ENCODE measurements around the gene GJB4. TPM values are rescaled to one million over a fixed set of nuclear protein-coding genes. Genes with fewer than 3 reads are reported as not detected.
A peak's percentile ranks its signal among the peaks of the same experiment; 100 is the strongest.

The GJB4 gene
- total and polyA plus RNA-seq, 7 donors = not detected

DNA sequence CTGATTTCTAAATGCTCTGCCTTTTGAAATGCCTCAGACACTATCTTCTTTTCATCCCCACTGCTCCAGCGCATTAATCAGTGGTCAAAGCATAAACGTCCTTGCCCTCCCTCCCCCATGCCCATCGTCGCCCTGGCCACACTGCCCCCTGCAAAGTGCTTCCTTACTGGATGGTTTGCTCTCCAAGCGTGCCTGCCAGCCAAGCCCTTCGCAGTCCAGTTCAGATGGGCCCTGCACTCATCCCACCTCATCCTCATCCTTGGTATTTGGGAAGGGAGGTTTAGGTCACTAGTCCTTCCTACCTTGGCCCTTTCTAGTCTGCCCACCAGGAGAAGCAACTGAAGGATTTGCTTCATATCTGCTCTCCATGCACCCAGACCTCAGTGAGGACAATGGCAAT is 36.4 kb downstream of the GJB4 start:
- TF ChIP-seq, protein P1, sequence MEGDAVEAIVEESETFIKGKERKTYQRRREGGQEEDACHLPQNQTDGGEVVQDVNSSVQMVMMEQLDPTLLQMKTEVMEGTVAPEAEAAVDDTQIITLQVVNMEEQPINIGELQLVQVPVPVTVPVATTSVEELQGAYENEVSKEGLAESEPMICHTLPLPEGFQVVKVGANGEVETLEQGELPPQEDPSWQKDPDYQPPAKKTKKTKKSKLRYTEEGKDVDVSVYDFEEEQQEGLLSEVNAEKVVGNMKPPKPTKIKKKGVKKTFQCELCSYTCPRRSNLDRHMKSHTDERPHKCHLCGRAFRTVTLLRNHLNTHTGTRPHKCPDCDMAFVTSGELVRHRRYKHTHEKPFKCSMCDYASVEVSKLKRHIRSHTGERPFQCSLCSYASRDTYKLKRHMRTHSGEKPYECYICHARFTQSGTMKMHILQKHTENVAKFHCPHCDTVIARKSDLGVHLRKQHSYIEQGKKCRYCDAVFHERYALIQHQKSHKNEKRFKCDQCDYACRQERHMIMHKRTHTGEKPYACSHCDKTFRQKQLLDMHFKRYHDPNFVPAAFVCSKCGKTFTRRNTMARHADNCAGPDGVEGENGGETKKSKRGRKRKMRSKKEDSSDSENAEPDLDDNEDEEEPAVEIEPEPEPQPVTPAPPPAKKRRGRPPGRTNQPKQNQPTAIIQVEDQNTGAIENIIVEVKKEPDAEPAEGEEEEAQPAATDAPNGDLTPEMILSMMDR (IDR thresholded peaks at IDR 0.05) = no peak
- Histone ChIP-seq H3K27ac (no peak overlapping the region), H3K4me3 (peak overlapping the region; percentile 63), H3K27me3 (ENCODE audit: insufficient read depth in 3 of 3, low read length in 2 of 3) (peaks cover 0 to 4% (median 0%) of the 10 kb centered on the region in 3 donors), H3K36me3 (ENCODE audit: insufficient read depth in 1 of 2, low read depth in 1 of 2) (peaks cover 0 to 39% of the 10 kb centered on the region in 2 donors), H3K4me1 (no peaks in the 10 kb centered on the region), H3K9me3 (no peaks in the 10 kb centered on the region)
- 74 to 85% (median 78%) methylated on average over 6 of the region's 6 CpGs for WGBS, 3 donors
- intact Hi-C loops (cut with DNase I) = no loop called here
- ATAC-seq = no peak
- DNase-seq = no peak

DNA sequence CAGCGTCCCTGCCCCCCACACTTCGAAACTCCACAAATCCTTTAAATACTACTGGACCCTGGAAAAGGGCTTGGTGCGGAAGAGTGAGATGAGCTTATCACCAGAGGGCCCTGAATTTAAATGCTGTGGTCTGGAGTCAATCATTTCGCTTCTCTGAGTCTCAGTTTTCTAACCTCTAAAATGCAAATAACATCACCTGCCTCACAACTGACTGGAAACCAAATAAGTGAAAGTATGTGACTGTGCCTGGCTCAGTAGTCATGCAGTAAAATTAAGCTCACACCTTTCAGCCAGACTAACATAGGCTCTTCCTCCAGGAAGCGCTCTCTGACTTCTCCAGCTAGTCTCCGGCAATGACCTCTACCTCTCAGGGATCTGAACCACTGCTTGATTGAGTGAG is 37.5 kb downstream of the GJB4 start:
- TF ChIP-seq, protein P1 (IDR thresholded peaks at IDR 0.05) = no peak
- intact Hi-C loops (cut with DNase I) = no loop called here
- Histone ChIP-seq H3K4me1 (no peaks in the 10 kb centered on the region), H3K27ac (no peak overlapping the region), H3K9me3 (no peaks in the 10 kb centered on the region), H3K4me3 (peak overlapping the region; percentile 63), H3K27me3 (ENCODE audit: insufficient read depth in 3 of 3, low read length in 2 of 3) (peaks cover 0 to 4% (median 0%) of the 10 kb centered on the region in 3 donors), H3K36me3 (ENCODE audit: insufficient read depth in 1 of 2, low read depth in 1 of 2) (peaks cover 0 to 39% of the 10 kb centered on the region in 2 donors)
- WGBS, 3 donors = 81 to 82% (median 82%) methylated on average over 6 of the region's 6 CpGs
- ATAC-seq (no peak), DNase-seq (no peak)

DNA sequence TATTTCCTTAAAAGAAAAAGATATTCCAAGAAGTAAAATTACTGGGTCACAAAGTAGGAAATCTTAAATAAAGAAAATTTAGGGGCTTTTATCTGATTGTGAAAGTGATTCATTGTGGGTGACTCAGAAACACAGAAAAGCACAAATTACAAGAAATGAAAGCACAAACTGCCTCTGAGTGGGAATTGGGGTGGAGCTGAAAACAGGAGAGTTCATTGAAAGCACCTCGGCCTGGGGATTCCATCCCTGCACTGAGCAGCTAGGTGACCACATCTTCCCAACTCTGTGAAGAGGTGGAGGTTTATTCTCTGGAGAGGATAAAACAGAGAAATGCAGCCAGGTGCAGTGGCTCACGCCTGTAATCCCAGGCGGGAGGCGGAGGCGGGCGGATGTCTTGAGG is 40.7 kb downstream of the GJB4 start:
- ATAC-seq (no peak), DNase-seq (no peak)
- H3K27ac ChIP-seq = no peak overlapping the region
- peaks cover 0 to 26% of the 10 kb centered on the region in 2 donors for H3K36me3 ChIP-seq (ENCODE audit: insufficient read depth in 1 of 2, low read depth in 1 of 2)
- TF ChIP-seq, protein P1 (IDR thresholded peaks at IDR 0.05) = no peak
- no peaks in the 10 kb centered on the region for H3K27me3 ChIP-seq (ENCODE audit: insufficient read depth in 3 of 3, low read length in 2 of 3)
- H3K9me3 ChIP-seq = no peaks in the 10 kb centered on the region
- H3K4me1 ChIP-seq = no peaks in the 10 kb centered on the region
- H3K4me3 ChIP-seq = no peak overlapping the region
- intact Hi-C loops (cut with DNase I) = no loop called here
- WGBS, 3 donors = 82 to 94% (median 89%) methylated on average over 6 of the region's 6 CpGs

DNA sequence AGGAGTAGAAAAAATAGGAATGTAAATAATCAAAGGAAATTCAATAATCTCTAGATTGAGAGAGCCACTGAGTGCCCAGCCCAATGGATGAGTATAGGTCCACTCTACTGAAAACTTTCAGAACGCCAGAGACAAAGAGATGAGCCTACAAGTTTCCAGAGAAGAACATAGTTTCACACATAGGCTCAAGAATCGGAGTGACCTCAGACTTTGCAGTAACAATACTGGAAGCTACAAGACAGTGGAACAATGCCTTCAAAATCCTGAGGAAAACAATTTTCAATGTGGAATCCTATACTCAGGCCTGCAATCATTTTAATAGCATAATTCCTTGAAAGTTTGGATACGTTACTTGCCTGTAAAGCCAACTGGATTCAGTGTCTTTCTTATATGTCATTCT is 44.2 kb downstream of the GJB4 start:
- H3K27me3 ChIP-seq (ENCODE audit: insufficient read depth in 3 of 3, low read length in 2 of 3) = no peaks in the 10 kb centered on the region
- H3K9me3 ChIP-seq = no peaks in the 10 kb centered on the region
- WGBS, 3 donors = 95 to 100% (median 98%) methylated on average over 3 of the region's 3 CpGs
- H3K4me1 ChIP-seq = no peaks in the 10 kb centered on the region
- no peaks in the 10 kb centered on the region for H3K36me3 ChIP-seq (ENCODE audit: insufficient read depth in 1 of 2, low read depth in 1 of 2)
- ATAC-seq (no peak), DNase-seq (no peak)
- TF ChIP-seq, protein P1 (IDR thresholded peaks at IDR 0.05) = no peak
- H3K27ac ChIP-seq = no peak overlapping the region
- intact Hi-C loops (cut with DNase I) = no loop called here
- H3K4me3 ChIP-seq = no peak overlapping the region

DNA sequence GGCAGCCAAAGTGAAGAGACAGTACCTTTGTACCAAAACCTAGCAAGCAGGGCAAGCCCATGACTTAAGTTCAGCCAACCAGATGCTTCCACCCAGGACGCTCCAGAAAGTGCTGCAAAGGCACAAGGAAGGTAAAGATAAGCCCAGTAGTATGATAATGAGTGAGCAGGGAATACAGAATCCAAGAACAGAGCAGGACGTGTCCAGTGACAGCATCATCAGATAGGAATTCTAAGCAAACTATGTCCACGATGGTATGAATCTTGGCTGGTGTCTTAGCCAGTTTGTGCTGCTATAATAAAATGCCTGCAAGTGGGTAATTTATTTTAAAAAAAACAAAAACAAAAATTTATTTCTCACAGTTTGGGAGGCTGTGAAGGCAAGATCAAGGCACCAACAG is 46.9 kb downstream of the GJB4 start:
- no peaks in the 10 kb centered on the region for H3K27me3 ChIP-seq (ENCODE audit: insufficient read depth in 3 of 3, low read length in 2 of 3)
- no peaks in the 10 kb centered on the region for H3K4me1 ChIP-seq
- no peaks in the 10 kb centered on the region for H3K36me3 ChIP-seq (ENCODE audit: insufficient read depth in 1 of 2, low read depth in 1 of 2)
- intact Hi-C loops (cut with DNase I) = no loop called here
- TF ChIP-seq, protein P1 (IDR thresholded peaks at IDR 0.05) = no peak
- DNase-seq = no peak
- H3K27ac ChIP-seq = no peak overlapping the region
- WGBS, 3 donors = 36 to 57% (median 48%) methylated on average over 3 of the region's 3 CpGs
- H3K9me3 ChIP-seq = no peaks in the 10 kb centered on the region
- ATAC-seq = no peak
- H3K4me3 ChIP-seq = no peak overlapping the region
